HG02642 (cell line): Measurements from ENCODE around the gene EMD.

Source experiments
- ATAC-seq: cut with Tn5 transposase; IDR thresholded peaks from one replicate; pipeline ENCODE4 v1.9.1; 2021; ENCODE audit warnings: mild to moderate bottlenecking; ENCODE audit not compliant: unreplicated experiment, poor library complexity

Gene EMD

GRCh38 chrX:154354516-154354915, 24.6 kb upstream of the EMD start:
- no peak for ATAC-seq

- ATAC-seq, result no peak
Measured at GRCh38 chrX:154355094-154355775, 23.9 kb upstream of the EMD start.

GRCh38 chrX:154355776-154356140, 23.3 kb upstream of the EMD start:
- ATAC-seq, result no peak

- ATAC-seq, result no peak
Measured at GRCh38 chrX:154356596-154356995, 22.5 kb upstream of the EMD start.

GRCh38 chrX:154357205-154357604, 21.9 kb upstream of the EMD start:
- no peak for ATAC-seq

GRCh38 chrX:154358011-154358410, 21.1 kb upstream of the EMD start:
- ATAC-seq, result no peak

GRCh38 chrX:154358829-154359228, 20.3 kb upstream of the EMD start:
- ATAC-seq, result no peak

- no peak for ATAC-seq
Measured at GRCh38 chrX:154359362-154360154, 19.5 kb upstream of the EMD start.

GRCh38 chrX:154360155-154360713, 18.9 kb upstream of the EMD start:
- ATAC-seq, result no peak

GRCh38 chrX:154362085-154362742, 16.9 kb upstream of the EMD start:
- ATAC-seq, result no peak

- ATAC-seq, result no peak
Measured at GRCh38 chrX:154363706-154364439, 15.2 kb upstream of the EMD start.

GRCh38 chrX:154365052-154365600, 14.0 kb upstream of the EMD start:
- no peak for ATAC-seq

GRCh38 chrX:154365997-154366665, 13.0 kb upstream of the EMD start:
- ATAC-seq, result no peak

GRCh38 chrX:154366666-154367055, 12.4 kb upstream of the EMD start:
- ATAC-seq, result no peak

- no peak for ATAC-seq
Measured at GRCh38 chrX:154367474-154368308, 11.4 kb upstream of the EMD start.

GRCh38 chrX:154368630-154369448, 10.3 kb upstream of the EMD start:
- no peak for ATAC-seq

- no peak for ATAC-seq
Measured at GRCh38 chrX:154369449-154370299, 9.4 kb upstream of the EMD start.
